GM12891 (cell line): ENCODE results near the gene RAB3A.

Experiments used
- POLR2A ChIP-seq: IDR thresholded peaks from 2 replicates; pipeline ENCODE4 v1.6.1; 2011; ENCODE audit warnings: low read depth, low read length, control low read depth
- POLR2AphosphoS5 ChIP-seq: IDR thresholded peaks from 2 replicates; pipeline ENCODE4 v1.6.1; 2011; ENCODE audit warnings: low read depth, low read length, control low read depth
- POU2F2 ChIP-seq: IDR thresholded peaks from 2 replicates; pipeline ENCODE4 v1.6.1; 2011; ENCODE audit warnings: low read depth, mild to moderate bottlenecking, control low read depth, low read length, moderate library complexity

- TF ChIP-seq POLR2A (no peak), POLR2AphosphoS5 (no peak), POU2F2 (no peak)
Measured at GRCh38 chr19:18224525-18225354, 20.9 kb upstream of the RAB3A start.
